WI38 (cell line): Measurements from ENCODE around the gene ZNF804B.
"Not testable (repeated sequence)": the region's sequence is repeated elsewhere in the genome, so short reads cannot be mapped to it uniquely, and the experiment has no call there.

Experiments used
- H3K4me3 ChIP-seq: 2 replicates; pipeline ENCODE4 v1.5.1; 2011; ENCODE audit warnings: low read depth, mild to moderate bottlenecking, control low read depth, low read length
- TF ChIP-seq, protein P1 (sequence below): IDR thresholded peaks from 2 replicates; pipeline ENCODE4 v1.5.1; 2012; ENCODE audit warnings: low read depth, mild to moderate bottlenecking, control low read depth, low read length

ZNF804B gene

DNA sequence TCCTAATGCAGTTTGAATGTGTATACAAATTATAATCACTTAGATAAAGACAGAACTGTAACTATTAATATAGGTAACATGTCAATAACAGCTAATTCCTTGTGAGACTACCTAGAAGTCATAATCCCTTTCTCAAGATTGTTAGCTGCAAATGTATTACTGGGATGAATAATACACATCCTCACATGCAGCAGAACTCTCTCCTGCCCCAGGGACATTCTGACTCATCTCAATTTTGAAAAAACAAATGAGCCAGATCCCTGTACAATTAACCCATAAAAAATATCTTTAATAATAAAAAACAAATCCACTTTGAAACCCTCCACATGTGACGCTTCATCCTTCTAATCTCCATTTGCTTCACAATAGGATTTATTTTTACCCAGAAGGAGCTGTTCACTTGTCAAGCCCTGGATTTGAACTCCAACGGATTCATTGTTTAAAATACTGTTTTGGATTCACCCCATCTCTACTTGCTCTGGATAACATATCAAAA lies 464.4 kb downstream of the ZNF804B start:
- H3K4me3 ChIP-seq, result no peak overlapping the region
- TF ChIP-seq, protein P1, sequence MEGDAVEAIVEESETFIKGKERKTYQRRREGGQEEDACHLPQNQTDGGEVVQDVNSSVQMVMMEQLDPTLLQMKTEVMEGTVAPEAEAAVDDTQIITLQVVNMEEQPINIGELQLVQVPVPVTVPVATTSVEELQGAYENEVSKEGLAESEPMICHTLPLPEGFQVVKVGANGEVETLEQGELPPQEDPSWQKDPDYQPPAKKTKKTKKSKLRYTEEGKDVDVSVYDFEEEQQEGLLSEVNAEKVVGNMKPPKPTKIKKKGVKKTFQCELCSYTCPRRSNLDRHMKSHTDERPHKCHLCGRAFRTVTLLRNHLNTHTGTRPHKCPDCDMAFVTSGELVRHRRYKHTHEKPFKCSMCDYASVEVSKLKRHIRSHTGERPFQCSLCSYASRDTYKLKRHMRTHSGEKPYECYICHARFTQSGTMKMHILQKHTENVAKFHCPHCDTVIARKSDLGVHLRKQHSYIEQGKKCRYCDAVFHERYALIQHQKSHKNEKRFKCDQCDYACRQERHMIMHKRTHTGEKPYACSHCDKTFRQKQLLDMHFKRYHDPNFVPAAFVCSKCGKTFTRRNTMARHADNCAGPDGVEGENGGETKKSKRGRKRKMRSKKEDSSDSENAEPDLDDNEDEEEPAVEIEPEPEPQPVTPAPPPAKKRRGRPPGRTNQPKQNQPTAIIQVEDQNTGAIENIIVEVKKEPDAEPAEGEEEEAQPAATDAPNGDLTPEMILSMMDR, result no peak

DNA sequence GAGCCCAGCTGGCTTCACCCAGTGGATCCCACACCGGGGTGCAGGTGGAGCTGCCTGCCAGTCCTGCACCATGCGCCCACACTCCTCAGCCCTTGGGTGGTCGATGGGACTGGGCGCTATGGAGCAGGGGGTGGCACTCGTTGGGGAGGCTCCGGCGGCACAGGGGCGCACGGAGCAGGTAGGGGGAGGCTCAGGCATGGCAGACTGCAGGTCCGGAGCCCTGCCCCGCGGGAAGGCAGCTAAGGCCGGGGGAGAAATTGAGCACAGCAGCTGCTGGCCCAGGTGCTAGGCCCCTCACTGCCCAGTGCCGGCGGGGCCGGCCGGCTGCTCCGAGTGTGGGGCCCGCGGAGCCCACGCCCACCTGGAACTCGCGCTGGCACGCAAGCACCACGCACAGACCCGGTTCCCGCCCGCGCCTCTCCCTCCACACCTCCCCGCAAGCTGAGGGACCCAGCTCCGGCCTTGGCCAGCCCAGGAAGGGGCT lies 469.2 kb downstream of the ZNF804B start:
- H3K4me3 ChIP-seq, result not testable (repeated sequence)

DNA sequence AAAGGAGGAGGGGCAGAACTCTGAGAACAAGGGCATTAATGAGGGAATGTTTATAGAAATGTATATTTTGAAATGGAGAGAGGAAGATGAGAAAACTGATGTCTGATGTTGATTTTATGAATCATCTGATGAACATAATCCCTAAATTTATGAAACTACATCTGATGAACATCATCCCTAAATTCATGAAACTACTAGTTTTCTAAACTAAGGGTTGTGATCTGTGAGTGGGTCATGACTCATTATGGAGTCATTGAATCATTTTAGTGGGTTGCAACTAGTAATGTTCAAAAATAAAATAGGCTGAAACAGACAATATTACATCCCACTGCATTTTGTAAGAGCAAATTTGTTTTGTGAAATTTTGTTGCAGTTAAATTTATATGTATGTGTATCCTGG lies 478.7 kb downstream of the ZNF804B start:
- TF ChIP-seq, protein P1, result no peak

DNA sequence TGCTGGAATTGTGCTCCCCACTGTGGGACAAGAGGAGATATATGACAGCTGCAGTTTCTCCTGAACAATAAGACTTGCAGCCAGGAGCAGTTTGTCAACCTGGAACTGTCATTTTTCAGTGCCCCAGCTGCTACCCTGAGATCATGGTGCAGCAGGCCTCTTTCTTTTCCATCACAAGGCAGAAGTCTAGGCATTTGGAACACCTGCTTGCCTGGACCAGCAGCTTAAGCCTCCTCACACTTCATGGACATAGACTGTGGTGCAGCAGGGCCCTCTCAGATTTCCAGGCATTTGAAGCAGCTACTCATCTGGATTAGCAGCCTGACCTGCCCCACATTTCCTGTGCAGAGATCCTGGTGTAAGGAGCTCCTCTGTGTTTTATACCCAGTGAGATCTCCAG lies 486.7 kb downstream of the ZNF804B start:
- TF ChIP-seq, protein P1, result no peak
- H3K4me3 ChIP-seq, result no peak overlapping the region

More for the DNA sequence above, 478.7 kb downstream of the ZNF804B start:
- H3K4me3 ChIP-seq, result no peak overlapping the region

DNA sequence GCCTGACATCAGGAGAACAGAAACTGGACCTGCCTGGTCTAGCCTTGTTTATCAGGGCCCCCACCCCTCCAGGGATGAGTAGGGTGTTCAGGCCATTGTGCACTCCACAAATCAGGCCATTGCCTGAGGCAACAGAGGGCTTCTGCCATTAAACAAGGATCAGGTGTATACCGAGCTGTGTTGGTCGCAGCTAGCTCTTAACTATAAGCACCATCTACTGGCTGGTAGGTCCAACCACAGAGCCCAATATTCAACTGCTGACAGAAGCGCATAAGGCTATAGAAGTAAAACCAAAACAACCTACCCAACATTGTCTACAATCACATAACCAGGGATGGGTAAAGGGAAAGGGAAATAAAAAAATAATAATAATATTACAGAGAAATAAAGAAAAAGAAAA lies 487.7 kb downstream of the ZNF804B start:
- no peak overlapping the region for H3K4me3 ChIP-seq
- TF ChIP-seq, protein P1, result no peak

DNA sequence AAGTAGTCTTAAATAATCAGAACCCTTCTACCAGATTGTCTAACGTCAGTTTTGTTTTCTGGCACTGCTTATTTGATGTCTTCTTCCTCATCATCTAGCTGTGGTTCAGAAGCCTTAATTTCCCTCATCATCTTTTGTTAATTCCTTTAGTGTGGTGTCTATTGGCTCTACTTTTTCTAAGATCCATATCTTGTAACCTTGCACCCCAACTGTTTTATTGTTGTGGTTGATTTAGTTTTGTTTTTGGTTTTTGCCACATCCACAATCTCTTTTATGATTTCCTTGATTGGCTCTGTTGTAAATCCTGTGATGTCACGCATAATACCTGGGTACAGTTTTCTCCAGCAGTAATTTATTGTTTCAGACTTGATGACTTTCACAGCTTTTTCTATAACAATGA lies 499.6 kb downstream of the ZNF804B start:
- TF ChIP-seq, protein P1, result no peak
- no peak overlapping the region for H3K4me3 ChIP-seq

DNA sequence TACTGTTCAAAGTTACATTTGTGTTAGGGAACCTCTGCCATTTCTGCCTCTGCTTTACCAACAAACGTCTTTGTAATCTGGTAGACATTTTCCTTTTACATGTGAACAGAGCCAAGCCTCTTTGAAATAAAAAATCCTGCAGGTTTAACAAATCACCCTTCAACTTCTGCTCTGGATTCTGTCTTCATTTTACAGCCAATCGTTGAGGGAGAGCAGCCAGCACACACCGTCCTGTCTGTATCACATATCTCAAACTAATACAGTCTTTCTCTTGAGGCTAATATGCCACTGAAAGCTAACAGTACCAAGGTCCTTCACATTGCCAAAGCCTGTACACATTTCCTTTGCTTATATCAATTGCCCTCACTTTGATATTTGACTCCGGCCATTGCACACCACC lies 504.6 kb downstream of the ZNF804B start:
- TF ChIP-seq, protein P1, result no peak
- H3K4me3 ChIP-seq, result no peak overlapping the region

DNA sequence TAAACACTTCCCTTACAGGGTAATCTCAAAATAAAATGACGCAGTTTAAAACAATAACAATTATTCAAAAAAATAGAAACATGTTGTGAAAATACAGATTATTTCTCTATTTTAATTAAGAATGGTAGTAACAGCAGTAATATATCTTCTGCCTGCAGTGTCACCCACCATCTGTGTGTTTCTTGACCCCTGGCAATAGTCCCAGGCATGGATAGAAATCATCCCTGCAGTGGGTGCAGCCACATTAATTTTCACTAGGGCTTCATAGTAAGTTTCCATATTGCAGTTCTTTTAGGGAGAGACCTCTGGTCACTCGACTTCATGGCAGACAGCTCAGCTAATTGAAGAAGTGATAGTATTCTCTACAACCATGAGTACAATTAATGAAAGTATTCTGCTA lies 506.1 kb downstream of the ZNF804B start:
- TF ChIP-seq, protein P1, result no peak
- H3K4me3 ChIP-seq, result no peak overlapping the region
